NCI-H2171 treated with DMSO at 0.1 percent for 48 hours (cell line): ENCODE measurements around the gene C18orf32.
A peak's percentile ranks its signal among the peaks of the same experiment; 100 is the strongest.
"Not testable (repeated sequence)": the region's sequence is repeated elsewhere in the genome, so short reads cannot be mapped to it uniquely, and the experiment has no call there.

ENCODE experiments used
- DNase-seq: peaks from one replicate; lab custom pipeline; 2025; lab: John Stamatoyannopoulos, UW

The C18orf32 gene

DNA sequence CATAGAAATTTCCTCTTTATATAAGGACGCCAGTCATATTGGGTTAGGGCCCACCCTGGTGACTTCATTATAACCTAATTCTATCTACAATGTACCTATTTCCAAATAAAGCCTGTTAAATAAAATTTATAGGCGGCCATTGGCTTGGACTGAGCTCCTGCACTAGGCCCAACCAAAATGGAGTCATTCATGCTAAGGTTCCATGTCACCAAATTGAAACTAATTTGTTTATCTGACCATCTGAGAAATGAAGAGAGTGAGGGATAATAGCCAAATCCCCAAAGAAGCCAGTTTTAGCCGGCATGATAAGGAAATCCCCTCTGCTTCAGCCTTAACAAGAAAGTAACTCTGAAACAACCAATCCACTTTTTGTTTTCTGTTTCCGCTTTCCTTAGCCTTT, 19.4 kb downstream of the C18orf32 start:
- no peak for DNase-seq

DNA sequence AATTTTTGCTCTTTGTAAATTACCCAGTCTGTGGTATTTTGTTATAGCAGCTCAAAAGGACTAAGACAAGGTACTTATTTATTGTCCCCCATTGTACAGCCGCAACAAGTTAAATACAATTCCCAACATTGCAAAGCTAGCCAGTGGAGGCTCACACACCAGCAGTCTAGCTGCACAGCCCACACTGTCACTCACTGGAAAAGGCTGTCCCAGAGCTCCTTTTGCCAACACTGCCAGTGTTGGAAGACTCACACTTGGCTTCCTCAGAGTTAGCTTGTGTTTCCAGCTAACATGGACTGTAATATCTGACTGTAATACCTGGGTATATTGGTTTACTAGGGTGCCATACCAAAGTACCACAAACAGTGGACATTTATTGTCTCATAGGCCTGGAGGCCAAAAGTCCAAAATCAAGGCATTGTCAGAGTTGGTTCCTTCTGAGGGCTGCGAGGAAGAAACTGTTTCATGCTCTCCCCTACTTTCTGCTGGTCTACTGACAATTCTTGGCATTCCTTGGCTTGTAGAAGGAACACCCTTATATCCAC, 19.9 kb downstream of the C18orf32 start:
- DNase-seq: no peak

DNA sequence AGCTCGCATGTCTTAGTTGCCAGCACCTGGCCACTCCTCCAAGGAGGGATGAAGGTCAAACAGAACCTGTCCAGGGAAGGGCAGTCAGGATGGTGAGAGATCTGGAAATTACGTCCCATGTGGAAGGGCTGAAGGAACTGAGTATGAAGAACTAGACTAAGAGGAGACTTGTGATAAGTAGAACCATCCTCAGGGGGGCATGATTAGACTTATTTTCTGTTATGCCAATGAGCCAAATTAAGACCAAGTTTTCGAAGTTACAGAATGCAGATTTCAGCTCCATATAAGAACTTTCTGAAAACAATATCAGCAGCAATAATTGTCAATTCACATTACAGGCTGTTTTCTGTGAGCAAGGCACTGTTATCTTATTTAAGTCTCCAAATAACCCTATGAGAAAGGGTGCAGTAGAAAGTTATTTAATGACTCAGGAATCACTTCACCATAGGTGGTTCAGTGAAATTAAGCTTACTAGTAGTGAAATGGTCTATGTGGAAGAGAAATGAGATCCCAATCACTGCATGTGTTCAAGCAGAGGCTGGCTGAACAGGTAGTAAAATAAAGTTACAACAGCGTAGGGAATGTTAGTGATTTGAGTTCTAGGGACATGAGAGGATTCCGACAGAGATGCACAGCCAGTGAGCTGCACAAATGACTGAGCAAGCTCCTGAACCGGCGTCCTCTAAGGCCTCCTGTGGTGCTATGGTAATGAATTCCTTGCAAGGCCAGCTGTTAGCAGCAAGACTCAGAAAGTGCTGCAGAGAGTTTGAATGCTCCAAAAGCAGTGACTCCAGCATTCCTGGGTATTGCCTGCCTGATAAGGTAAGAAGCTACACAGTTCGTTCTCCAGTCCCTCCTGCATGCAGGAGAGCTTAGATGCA, 22.1 kb downstream of the C18orf32 start:
- DNase-seq: peak; percentile 56

DNA sequence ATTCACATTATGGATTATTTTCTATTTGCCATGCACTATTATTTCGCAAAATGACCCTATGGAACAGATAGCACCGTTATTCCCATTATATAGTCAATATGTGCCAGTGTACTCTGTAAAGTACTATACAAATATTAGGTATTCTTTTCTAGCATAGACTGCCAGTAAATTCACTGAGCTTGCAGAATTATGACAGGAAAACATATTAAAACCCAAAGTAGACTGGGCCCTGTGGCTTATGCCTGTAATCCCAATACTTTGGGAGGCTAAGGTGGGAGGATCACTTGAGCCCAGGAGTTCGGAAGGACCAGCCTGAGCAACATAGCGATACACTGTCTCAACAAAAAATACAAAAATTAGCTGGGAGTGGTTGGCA, 25.4 kb downstream of the C18orf32 start:
- no peak for DNase-seq

DNA sequence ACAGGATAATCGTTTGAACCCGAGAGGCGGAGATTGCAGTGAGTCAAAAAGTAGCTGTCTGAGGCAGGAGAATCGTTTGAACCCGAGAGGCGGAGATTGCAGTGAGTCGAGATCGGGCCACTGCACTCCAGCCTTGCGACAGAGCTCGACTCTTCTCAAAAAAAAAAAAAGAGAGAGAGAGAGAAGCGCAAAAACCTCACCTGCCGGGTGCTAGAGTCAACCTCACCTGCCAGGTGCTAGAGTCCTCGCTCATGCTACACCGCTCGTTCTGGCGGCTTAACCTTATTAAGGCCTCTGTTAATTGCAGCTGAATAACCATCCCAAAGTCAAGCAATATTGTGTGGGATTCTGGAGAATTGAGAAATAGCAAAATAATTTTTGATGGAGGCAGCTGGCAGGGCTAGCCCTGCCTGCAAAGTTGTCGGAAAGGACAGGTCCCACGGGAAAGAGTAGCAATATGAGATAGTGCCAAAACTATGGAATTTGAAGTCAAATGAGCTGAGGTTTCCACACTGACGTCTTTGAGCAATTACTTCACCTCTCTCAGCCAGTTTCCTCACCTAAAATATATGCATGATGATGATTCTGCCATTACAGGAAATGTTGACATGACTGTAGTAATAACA, 25.9 kb downstream of the C18orf32 start:
- DNase-seq: peak; percentile 29

DNA sequence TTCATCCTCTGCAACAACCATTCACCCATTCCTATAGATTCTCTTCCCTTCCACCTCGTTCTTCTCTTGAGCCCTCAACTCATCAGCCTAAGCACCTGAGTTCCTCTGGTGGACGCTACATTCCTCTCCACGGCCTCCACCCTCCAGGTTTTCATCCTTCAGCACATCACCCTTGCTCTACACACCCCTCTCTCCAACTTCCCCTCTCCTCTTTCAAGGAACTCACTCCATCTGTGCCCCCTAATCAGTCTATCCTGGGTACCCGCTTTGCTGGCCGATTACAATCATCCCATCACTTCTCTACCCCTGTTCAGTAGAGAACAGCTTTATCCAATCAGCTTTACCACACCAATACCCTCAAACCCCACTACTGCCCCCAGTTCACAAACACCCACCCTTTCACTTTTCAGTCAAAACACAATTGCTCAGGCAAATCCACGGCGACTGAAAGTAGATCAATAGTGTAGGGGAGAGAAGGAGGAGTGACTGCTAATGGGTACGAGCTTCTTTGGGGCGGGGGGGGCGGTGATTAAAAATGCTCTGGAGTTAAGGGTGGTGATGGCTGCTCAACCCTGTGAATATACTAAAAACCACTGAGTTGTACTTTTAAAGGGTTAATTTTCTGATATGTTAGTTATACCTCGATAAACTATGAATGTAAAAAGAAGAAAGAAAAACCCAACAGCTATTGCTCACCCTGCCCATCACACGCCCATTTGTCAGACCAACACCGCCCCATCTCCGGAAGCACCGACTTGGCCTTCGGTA, 27.4 kb downstream of the C18orf32 start:
- peak; percentile 38 for DNase-seq

DNA sequence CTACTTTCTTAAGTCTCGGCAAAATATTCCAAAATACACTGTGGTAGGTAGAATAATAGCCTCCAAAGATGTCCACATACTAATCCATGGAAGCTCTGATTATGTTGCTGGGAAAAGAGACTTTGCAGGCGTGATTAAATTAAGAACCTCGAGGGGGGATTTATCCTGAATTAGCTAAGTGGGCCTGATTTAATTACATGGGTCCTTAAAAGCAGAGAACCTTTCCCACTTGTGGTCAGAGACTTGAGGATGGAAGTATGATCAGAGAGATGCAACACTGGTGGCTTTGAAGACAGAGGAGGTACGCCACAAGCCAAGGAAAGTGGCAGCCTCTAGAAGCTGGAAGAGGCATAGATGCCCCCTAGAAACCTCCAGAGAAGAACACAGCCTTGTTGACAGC, 29.4 kb downstream of the C18orf32 start:
- no peak for DNase-seq

DNA sequence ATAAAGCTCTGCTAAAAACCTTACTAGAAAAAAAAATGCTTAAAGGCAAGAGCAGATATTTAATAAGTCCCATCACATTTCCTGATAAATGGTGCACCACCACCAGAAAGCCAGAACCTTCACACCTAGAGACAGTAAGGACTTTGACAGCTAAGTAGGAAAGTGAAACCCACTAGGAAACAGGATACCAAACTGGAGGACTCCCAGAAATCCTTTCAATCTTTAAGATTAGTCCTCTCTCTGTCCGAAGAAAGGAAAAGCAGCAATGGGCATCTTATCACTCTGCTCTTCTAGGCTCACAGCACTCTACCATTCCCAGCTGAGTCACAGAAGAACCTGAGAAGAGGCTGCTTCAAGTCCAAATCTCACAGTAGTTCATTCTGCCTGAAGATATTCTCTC, 30.2 kb downstream of the C18orf32 start:
- DNase-seq: no peak

DNA sequence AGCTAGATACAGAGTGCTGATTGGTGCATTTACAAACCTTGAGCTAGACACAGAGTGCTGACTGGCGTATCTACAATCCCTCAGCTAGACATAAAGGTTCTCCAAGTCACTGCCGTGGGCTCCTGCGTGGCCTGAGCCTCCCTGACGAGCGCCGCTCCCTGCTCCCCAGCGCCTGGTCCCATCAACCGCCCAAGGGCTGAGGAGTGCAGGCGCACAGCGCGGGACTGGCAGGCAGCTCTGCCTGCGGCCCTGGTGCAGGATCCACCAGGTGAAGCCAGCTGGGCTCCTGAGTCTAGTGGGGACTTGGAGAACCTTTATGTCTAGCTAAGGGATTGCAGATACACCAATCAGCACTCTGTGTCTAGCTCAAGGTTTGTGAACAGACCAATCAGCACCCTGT, 34.5 kb downstream of the C18orf32 start:
- DNase-seq: not testable (repeated sequence)

DNA sequence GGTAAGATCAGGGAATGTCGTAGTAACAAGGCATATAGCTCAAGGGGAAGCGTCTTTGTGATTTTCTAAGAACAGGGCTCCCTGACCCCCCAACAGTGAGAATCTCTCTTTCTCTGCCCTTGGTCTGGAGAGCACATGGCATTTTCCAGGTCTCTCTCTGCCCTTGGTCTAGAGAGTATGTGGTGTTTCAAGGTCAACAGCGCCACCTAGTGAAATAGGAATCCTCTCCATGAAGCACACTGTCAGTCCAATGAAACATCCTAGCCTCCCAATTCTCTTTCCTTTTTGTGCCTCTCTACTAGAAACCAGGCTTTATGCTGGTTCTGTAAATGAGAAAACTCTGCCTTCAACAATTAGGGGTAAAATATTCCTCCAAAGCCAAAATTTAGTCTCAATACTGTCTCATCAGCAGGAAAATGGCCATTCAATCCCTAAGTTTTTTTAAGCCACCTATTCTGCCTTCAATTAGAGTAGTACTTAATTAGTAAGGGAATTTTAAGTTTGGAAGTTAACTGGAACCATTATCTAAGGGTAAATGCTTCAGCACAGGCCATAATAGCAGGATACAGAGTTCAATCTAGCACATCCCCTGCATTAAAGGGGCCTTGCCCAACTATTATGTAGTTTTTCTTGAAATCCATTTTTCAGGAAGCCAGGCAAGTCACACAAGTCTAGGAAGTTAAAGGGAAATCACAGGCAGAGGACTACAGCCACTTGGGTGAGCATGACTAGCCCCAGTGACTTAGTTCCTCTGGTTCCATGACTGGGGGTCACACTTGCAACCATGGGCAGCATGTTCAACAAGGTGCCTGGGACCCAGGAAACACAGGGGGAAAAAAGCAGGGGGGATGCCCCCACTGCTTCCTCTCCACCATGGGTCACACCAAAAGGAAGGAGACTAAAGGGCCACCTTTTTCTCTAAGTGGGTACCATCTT, 39.0 kb downstream of the C18orf32 start:
- DNase-seq: peak; percentile 53

DNA sequence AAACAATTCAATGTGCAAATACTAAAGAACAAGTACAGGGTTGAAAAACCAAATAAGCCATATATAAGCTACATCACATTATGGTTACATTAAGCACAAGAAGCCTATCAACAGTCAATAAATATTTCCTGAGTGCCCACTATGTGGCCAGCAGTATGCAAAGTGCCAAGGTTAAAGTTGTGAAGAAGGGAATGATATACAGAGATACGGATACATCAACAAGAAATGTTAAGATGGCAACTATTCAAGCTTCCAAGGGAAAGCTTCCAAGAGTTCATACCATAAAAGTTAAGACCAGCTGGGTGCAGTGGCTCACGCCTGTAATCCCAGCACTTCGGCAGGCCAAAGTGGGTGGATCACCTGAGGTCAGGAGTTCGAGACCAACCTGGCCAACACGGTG, 40.6 kb downstream of the C18orf32 start:
- no peak for DNase-seq

DNA sequence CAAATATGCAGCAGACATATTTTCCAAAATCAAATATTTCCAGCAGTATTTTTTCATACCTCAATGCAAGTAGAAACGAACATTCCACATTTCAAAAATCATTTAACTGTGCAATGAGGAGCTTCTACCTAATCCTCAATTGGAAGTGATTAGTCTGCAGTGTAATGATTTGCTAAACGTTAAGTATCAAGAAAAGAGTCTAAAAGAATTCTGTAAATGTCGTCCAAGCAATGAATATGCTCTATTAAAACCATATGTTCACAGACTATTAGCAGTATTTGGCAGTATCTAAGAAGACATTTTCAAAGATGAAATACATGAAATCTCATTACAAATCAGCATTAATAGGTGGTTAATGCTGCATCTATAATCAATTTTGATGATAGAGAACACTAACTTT, 42.5 kb downstream of the C18orf32 start:
- DNase-seq: no peak

DNA sequence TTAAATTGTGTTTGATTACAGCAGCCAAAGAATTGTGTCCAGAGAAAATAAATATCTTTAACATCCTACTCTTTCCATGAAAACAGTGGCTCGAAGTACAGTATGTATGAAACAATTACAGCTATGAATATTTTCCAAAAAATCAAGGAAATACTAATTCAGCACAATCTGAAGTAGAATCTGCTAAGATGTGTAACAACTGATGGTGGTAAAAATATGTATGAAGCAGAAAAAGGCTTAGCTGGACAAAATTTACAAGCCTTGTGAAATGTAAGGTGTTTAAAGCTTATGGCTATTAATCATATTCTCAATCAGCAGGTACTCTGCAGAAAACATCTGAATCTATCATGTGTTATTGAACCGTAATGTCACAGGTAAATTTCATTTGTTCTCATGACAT, 43.2 kb downstream of the C18orf32 start:
- no peak for DNase-seq

DNA sequence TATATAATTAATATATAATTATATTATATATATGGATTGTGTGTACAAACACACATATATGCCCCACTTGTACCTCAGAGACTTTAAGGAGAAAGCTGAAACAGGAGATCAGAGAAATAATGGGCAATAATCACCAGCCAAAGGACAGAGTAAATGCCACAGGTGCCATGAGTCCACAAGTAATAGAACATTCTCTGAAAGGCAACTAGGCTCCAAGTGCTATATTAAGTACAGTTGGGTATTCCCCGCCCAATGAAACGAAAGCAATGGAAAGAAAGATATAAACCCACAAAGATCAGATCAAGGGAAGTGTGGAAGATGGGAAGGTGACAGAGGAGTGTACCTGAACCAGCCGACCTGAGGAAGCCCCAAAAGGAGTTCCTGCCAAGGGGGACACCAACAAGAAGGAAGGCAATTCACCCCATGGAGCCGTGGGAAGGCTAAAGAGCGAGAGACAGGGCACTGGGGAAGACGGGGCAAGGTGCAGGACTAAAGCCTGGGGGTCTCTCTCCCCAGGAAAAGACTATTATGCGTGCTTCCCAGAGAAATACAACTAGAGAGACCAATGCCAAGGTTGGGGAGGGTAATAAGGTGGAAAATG, 45.6 kb downstream of the C18orf32 start:
- peak; percentile 4 for DNase-seq

DNA sequence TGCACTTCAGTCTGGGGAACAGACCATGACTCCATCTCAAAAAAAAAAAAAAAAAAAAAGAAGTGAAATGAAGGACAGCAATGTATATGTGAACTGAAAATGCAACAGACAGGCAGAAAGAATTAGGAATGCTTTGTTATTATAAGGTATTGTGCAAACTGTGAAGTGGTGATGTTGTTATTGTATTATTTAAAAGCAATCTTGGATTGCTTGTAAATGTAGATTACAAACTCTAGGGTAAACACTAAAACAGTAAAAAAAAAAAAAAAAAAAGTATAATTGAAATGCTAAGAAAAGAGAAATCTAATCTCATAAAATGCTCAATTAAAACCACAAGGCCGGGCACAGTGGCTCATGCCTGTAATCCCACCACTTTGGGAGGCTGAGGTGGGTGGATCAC, 51.9 kb downstream of the C18orf32 start:
- DNase-seq: no peak

DNA sequence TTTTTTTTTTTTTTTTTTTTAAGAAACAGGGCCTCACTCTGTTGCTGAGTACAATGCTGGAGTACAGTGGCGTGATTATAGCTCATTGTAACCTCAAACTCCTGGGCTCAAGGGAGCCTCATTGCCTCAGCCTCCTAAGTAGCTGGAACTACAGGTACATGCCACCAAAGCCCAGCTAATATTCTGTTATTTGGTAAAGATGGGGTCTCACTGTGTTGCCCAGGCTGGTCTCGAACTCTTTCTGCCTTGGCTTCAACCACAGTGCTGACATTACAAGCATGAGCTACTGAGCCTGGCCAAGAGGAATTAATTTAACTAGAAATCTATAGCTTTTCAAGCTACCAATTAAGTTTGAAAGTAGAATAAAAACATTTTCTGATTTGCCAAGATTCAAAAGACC, 54.4 kb downstream of the C18orf32 start:
- DNase-seq: no peak

DNA sequence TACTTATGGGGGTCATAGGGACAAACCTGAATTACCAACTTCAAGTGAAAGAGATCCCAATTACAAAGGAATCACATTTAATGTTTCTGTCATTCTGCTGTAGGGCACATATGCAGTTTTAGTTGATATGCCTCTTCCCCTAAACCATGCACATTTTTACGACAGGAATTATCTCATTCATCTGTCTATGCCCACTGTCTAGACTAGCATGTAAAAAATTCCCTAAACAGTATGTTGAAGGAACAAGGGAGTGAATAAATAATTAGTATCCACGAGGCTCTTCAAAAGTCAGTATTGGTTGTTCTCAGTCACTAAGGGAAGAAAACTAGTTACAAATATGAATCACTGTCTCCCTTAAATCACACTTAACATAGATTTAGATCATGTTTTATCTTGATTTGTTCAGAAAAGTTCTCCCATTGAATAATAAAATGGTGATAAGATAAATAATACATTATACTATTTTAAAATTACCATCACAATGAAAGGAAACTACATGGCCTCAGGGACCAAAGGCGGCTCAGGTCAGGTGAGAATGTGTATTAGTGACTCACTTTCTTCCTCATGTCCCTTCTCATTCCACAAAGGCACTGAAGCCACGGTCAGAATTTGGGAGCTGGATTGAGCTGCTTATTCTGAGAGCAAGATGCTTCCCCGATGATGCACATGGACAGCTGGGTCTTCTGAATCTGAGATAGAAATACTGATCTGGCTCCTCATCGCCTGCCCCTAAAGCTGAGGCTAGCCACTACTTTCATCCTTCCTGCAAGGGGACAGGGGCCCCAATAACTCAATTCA, 55.7 kb downstream of the C18orf32 start:
- no peak for DNase-seq
